Endothelial cell of umbilical vein (primary cell): Measurements from ENCODE around the gene RNF214. TPM values are rescaled to one million over a fixed set of nuclear protein-coding genes. Genes with fewer than 3 reads are reported as not detected.

Experiments
- BruUV-seq: library from RNA; stranded (reverse); fragments of 400-500 nt; replicated peaks from 2 replicates; lab custom pipeline; 2021; lab: Mats Ljungman, UMichigan
- CTCF ChIA-PET: fragments of 300-600, 350-600 bp; sonication (Branson Sonifier 250); formaldehyde crosslinking; loops from one replicate; lab custom pipeline; 2021; ENCODE audit warnings: antibody characterized with exemption, inconsistent platforms; lab: Charles Lee
- POLR2A ChIA-PET: fragments of 300-600, 350-600 bp; sonication (Branson Sonifier 250); formaldehyde crosslinking; loops from one replicate; lab custom pipeline; 2021; ENCODE audit warnings: antibody characterized with exemption, inconsistent platforms; lab: Charles Lee
- DNase-seq: peaks from one replicate; pipeline ENCODE4 v3.0.0-alpha.2; 2011; ENCODE audit warnings: low read depth, low spot score
- FAIRE-seq: peaks from 2 replicates; lab custom pipeline; 2011; peaks lifted over from hg19 to GRCh38; lab: Jason Lieb, UNC
- H2AFZ ChIP-seq: 2 replicates; pipeline ENCODE4 v1.6.0; 2012; ENCODE audit warnings: low read depth, low read length, control low read depth, inconsistent platforms
- H3K27ac ChIP-seq: 2 replicates; pipeline ENCODE4 v1.5.1; 2011; ENCODE audit warnings: low read depth, mild to moderate bottlenecking, control low read depth, low read length, moderate library complexity; ENCODE audit not compliant: insufficient read depth
- H3K27me3 ChIP-seq, 2 experiments: 2 replicates each; pipeline versions ENCODE4 v1.6.0 to v1.6.1; 2011; ENCODE audit warnings: low read length in 2 of 2, mixed read lengths in 1 of 2; ENCODE audit not compliant: control insufficient read depth in 2 of 2, insufficient read depth in 2 of 2
- H3K36me3 ChIP-seq, 2 experiments: 2 replicates in 1 of 2; 3 replicates in 1 of 2; pipeline ENCODE4 v1.5.1; 2011; ENCODE audit warnings: low read length in 2 of 2, mild to moderate bottlenecking in 1 of 2, moderate library complexity in 1 of 2; ENCODE audit not compliant: control insufficient read depth in 2 of 2, insufficient read depth in 2 of 2; ENCODE audit errors: extremely low read depth in 1 of 2
- H3K4me1 ChIP-seq: 3 replicates; pipeline ENCODE4 v1.5.1; 2011; ENCODE audit warnings: mild to moderate bottlenecking, low read length; ENCODE audit not compliant: control insufficient read depth, insufficient read depth; ENCODE audit errors: extremely low read depth
- H3K4me2 ChIP-seq: 2 replicates; pipeline ENCODE4 v1.6.1; 2011; ENCODE audit warnings: low read length, control low read depth, mixed read lengths; ENCODE audit not compliant: insufficient read depth
- H3K4me3 ChIP-seq, 3 experiments: fragments of 200-600 bp in 1 of 3; sonication (generic), shearing (Covaris generic) in 1 of 3; replicated peaks in 1 of 3; 2 replicates each; pipeline ENCODE4 v1.5.1; 2011 to 2016; ENCODE audit warnings: control low read depth in 3 of 3, low read length in 3 of 3, mild to moderate bottlenecking in 2 of 3, inconsistent platforms in 1 of 3, low read depth in 1 of 3, moderate library complexity in 1 of 3; ENCODE audit not compliant: insufficient read depth in 1 of 3
- H3K79me2 ChIP-seq: 2 replicates; pipeline ENCODE4 v1.6.0; 2012; ENCODE audit warnings: low read length, inconsistent platforms; ENCODE audit not compliant: control insufficient read depth, insufficient read depth
- H3K9ac ChIP-seq: replicated peaks from 2 replicates; pipeline ENCODE3; 2011; ENCODE audit warnings: low read length, control low read depth; ENCODE audit not compliant: insufficient read depth; ENCODE audit errors: extremely low read depth
- H3K9me1 ChIP-seq: replicated peaks from 3 replicates; pipeline ENCODE4 v1.6.0; 2011; ENCODE audit warnings: mild to moderate bottlenecking, low read length; ENCODE audit not compliant: control insufficient read depth, insufficient read depth; ENCODE audit errors: extremely low read depth
- H3K9me3 ChIP-seq: replicated peaks from 2 replicates; pipeline ENCODE4 v1.5.1; 2012; ENCODE audit warnings: low read length, inconsistent platforms; ENCODE audit not compliant: control insufficient read depth, insufficient read depth
- H4K20me1 ChIP-seq: replicated peaks from 2 replicates; pipeline ENCODE3; 2011; ENCODE audit warnings: mild to moderate bottlenecking, low read length; ENCODE audit not compliant: control insufficient read depth, insufficient read depth; ENCODE audit errors: extremely low read depth
- EZH2 ChIP-seq: IDR thresholded peaks from 2 replicates; pipeline ENCODE4 v1.6.1; 2012; ENCODE audit warnings: borderline replicate concordance, low read depth, mild to moderate bottlenecking, moderate library complexity, low read length, inconsistent platforms; ENCODE audit not compliant: severe bottlenecking
- FOS ChIP-seq: IDR thresholded peaks from 2 replicates; pipeline ENCODE4 v1.6.1; 2011; ENCODE audit warnings: mild to moderate bottlenecking, low read length, moderate library complexity, borderline replicate concordance; ENCODE audit not compliant: insufficient read depth
- GATA2 ChIP-seq: IDR thresholded peaks from 2 replicates; pipeline ENCODE4 v1.7.0; 2011; ENCODE audit warnings: low read depth, mild to moderate bottlenecking, moderate library complexity, mixed read lengths, low read length; ENCODE audit not compliant: insufficient read length, insufficient read depth
- JUN ChIP-seq: IDR thresholded peaks from 2 replicates; pipeline ENCODE4 v1.6.1; 2011; ENCODE audit warnings: borderline replicate concordance, low read depth; ENCODE audit not compliant: insufficient read length, insufficient read depth
- MYC ChIP-seq: IDR thresholded peaks from one replicate; pipeline ENCODE4 v1.6.1; 2011; ENCODE audit warnings: mild to moderate bottlenecking, low read depth, low read length
- POLR2A ChIP-seq: IDR thresholded peaks from 2 replicates; pipeline ENCODE4 v1.6.1; 2012; ENCODE audit warnings: low read depth, mild to moderate bottlenecking, control low read depth, low read length
- POLR2AphosphoS5 ChIP-seq: IDR thresholded peaks from 2 replicates; pipeline ENCODE4 v1.6.1; 2012; ENCODE audit warnings: low read depth, mild to moderate bottlenecking, control low read depth, low read length, moderate library complexity; ENCODE audit not compliant: insufficient read depth
- dilution Hi-C: fragments of 300-500 bp; cut with MboI; formaldehyde crosslinking; loops from one replicate; pipeline ENCODE4 v1.15.0; 2019; ENCODE audit warnings: low sequenced_read_pairs; ENCODE audit not compliant: extremely low pct_ligation_motif_present
- intact Hi-C: fragments of 100-400 bp; cut with micrococcal nuclease; formaldehyde crosslinking; loops from one replicate; pipeline ENCODE4 v1.10.0; 2022
- polyA plus RNA-seq, 4 experiments: library from polyadenylated mRNA; depleted of rRNA in 3 of 4; stranded (reverse) in 3 of 4; unstranded in 1 of 4; fragments of >200 nt; gene quantifications; 2 replicates each; pipeline versions ENCODE4 v1.2.1 to v1.2.3, GENCODE V29; 2011 to 2012; ENCODE audit warnings: missing spikeins in 1 of 4
- total RNA-seq: library from RNA; stranded (reverse); gene quantifications from 2 replicates; pipeline ENCODE4 v1.2.3, GENCODE V29; 2021
- TF ChIP-seq, protein P1 (sequence below), 2 donors: IDR thresholded peaks; 1 replicate in 1 of 2; 2 replicates in 1 of 2; pipeline ENCODE4 v1.5.1; 2011; ENCODE audit warnings: low read length in 2 of 2, mild to moderate bottlenecking in 2 of 2, moderate library complexity in 2 of 2, control low read depth in 1 of 2, inconsistent platforms in 1 of 2, low read depth in 1 of 2; ENCODE audit not compliant: insufficient read depth in 1 of 2; ENCODE audit errors: extremely low read depth in 1 of 2
- TF ChIP-seq, protein P2 (sequence below): IDR thresholded peaks from 2 replicates; pipeline ENCODE4 v1.6.1; 2011; ENCODE audit not compliant: insufficient read depth, insufficient read length

Gene RNF214
- total and polyA plus RNA-seq, 2 donors (not counting 3 experiments of a cell fraction or from before 2014, with no cell fraction given), result 24.3 to 28.2 TPM

DNA sequence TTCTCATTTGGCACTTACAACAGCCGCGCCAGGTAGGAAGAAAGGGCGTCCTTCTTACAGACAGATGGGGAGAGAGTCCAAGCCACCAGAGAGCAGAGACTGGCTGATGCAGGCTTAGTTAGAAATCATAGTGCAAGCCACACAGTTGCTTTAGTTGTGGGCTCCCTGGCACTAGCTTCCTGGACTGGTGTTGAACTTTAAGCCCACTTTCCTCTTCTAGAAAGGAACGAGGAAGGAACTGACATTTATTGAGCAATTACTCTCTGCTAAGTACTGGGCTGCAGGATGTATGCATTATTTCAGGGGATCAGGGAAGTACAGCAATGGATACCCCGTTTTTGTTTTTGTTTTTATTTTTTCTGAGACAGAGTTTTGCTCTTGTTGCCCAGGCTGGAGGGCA lies 80.6 kb downstream of the RNF214 start:
- ChIA-PET CTCF (no interaction called here), POLR2A (no interaction called here)
- Histone ChIP-seq H4K20me1 (no peaks in the 10 kb centered on the region), H3K9me1 (no peaks in the 10 kb centered on the region), H2AFZ (no peak overlapping the region), H3K27ac (no peak overlapping the region), H3K4me1 (peaks cover 12% of the 10 kb centered on the region), H3K27me3 (no peaks in the 10 kb centered on the region), H3K9ac (no peak overlapping the region), H3K4me3 (no peak overlapping the region), H3K79me2 (peaks cover 11% of the 10 kb centered on the region), H3K36me3 (no peaks in the 10 kb centered on the region), H3K9me3 (no peaks in the 10 kb centered on the region), H3K4me2 (no peak overlapping the region)
- DNase-seq (no peak), FAIRE-seq (no peak)
- TF ChIP-seq GATA2 (no peak), POLR2A (no peak), POLR2AphosphoS5 (no peak), FOS (no peak), JUN (no peak), EZH2 (no peak), MYC (no peak)
- TF ChIP-seq, protein P1, sequence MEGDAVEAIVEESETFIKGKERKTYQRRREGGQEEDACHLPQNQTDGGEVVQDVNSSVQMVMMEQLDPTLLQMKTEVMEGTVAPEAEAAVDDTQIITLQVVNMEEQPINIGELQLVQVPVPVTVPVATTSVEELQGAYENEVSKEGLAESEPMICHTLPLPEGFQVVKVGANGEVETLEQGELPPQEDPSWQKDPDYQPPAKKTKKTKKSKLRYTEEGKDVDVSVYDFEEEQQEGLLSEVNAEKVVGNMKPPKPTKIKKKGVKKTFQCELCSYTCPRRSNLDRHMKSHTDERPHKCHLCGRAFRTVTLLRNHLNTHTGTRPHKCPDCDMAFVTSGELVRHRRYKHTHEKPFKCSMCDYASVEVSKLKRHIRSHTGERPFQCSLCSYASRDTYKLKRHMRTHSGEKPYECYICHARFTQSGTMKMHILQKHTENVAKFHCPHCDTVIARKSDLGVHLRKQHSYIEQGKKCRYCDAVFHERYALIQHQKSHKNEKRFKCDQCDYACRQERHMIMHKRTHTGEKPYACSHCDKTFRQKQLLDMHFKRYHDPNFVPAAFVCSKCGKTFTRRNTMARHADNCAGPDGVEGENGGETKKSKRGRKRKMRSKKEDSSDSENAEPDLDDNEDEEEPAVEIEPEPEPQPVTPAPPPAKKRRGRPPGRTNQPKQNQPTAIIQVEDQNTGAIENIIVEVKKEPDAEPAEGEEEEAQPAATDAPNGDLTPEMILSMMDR (IDR thresholded peaks at IDR 0.05; ENCODE audit: extremely low read depth in 1 of 2, insufficient read depth in 1 of 2, low read depth in 1 of 2, low read length in 2 of 2), result no peak
- TF ChIP-seq, protein P2, sequence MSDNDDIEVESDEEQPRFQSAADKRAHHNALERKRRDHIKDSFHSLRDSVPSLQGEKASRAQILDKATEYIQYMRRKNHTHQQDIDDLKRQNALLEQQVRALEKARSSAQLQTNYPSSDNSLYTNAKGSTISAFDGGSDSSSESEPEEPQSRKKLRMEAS, result no peak
- no TSS peak for BruUV-seq
- intact Hi-C loops (no loop called here), dilution Hi-C loops (no loop called here)
